NT2/D1 (cell line): ENCODE measurements around the gene NRXN3.

ENCODE experiments used
- DNase-seq: peaks from one replicate; pipeline ENCODE4 v3.0.0-alpha.2; 2011; ENCODE audit warnings: low read depth, low spot score
- H3K27me3 ChIP-seq: 2 replicates; pipeline ENCODE4 v1.6.0; 2011; ENCODE audit warnings: mild to moderate bottlenecking; ENCODE audit not compliant: insufficient read length, insufficient read depth
- H3K36me3 ChIP-seq: 2 replicates; pipeline ENCODE4 v1.6.1; 2011; ENCODE audit warnings: mild to moderate bottlenecking, low read length, mixed read lengths; ENCODE audit not compliant: insufficient read depth, insufficient read length
- H3K4me1 ChIP-seq: 2 replicates; pipeline ENCODE4 v1.5.1; 2011; ENCODE audit not compliant: insufficient read depth, insufficient read length
- H3K4me3 ChIP-seq: 2 replicates; pipeline ENCODE4 v1.5.1; 2011; ENCODE audit warnings: low read depth; ENCODE audit not compliant: insufficient read length
- H3K9ac ChIP-seq: 2 replicates; pipeline ENCODE4 v1.6.0; 2011; ENCODE audit warnings: low read depth; ENCODE audit not compliant: insufficient read length
- H3K9me3 ChIP-seq: 2 replicates; pipeline ENCODE4 v1.5.1; 2011; ENCODE audit warnings: mild to moderate bottlenecking, low read length; ENCODE audit not compliant: insufficient read depth
- SUZ12 ChIP-seq: IDR thresholded peaks from 2 replicates; pipeline ENCODE4 v1.6.1; 2011; ENCODE audit not compliant: insufficient read length, insufficient read depth; ENCODE audit errors: extremely low read depth
- YY1 ChIP-seq: IDR thresholded peaks from 2 replicates; pipeline ENCODE4 v1.6.1; 2011; ENCODE audit not compliant: insufficient read length, insufficient read depth
- ZNF274 ChIP-seq: IDR thresholded peaks from 2 replicates; pipeline ENCODE4 v1.6.1; 2011; ENCODE audit warnings: mild to moderate bottlenecking, low read depth, low read length

NRXN3 gene

GRCh38 chr14:79702197-79702596, 1532.0 kb downstream of the NRXN3 start:
- no peaks in the 10 kb centered on the region for H3K27me3 ChIP-seq
- no peaks in the 10 kb centered on the region for H3K4me1 ChIP-seq
- no peaks in the 10 kb centered on the region for H3K36me3 ChIP-seq
- H3K9ac ChIP-seq, result no peak overlapping the region
- no peak for DNase-seq
- TF ChIP-seq SUZ12 (no peak), ZNF274 (no peak), YY1 (no peak)
- no peak overlapping the region for H3K4me3 ChIP-seq
- no peaks in the 10 kb centered on the region; the same call in 1 of the 2 replicates for H3K9me3 ChIP-seq

- no peak overlapping the region for H3K4me3 ChIP-seq
- no peak for DNase-seq
- no peak for TF ChIP-seq YY1
- H3K9ac ChIP-seq, result no peak overlapping the region
- H3K36me3 ChIP-seq, result no peaks in the 10 kb centered on the region
- no peaks in the 10 kb centered on the region for H3K27me3 ChIP-seq
- H3K9me3 ChIP-seq, result no peaks in the 10 kb centered on the region; the same call in 1 of the 2 replicates
- H3K4me1 ChIP-seq, result no peaks in the 10 kb centered on the region
Measured at GRCh38 chr14:79703209-79703608, 1533.0 kb downstream of the NRXN3 start.

GRCh38 chr14:79704041-79704807, 1534.1 kb downstream of the NRXN3 start:
- Histone ChIP-seq H3K27me3 (no peaks in the 10 kb centered on the region), H3K4me3 (no peak overlapping the region), H3K36me3 (no peaks in the 10 kb centered on the region), H3K4me1 (no peaks in the 10 kb centered on the region), H3K9me3 (no peaks in the 10 kb centered on the region; the same call in 1 of the 2 replicates), H3K9ac (no peak overlapping the region)
- no peak for TF ChIP-seq SUZ12
- DNase-seq, result no peak

GRCh38 chr14:79705126-79705894, 1535.1 kb downstream of the NRXN3 start:
- H3K4me1 ChIP-seq, result no peaks in the 10 kb centered on the region
- H3K4me3 ChIP-seq, result no peak overlapping the region
- H3K9ac ChIP-seq, result no peak overlapping the region
- DNase-seq, result no peak
- no peaks in the 10 kb centered on the region for H3K27me3 ChIP-seq
- H3K9me3 ChIP-seq, result no peaks in the 10 kb centered on the region; the same call in 1 of the 2 replicates
- TF ChIP-seq ZNF274 (no peak), YY1 (no peak), SUZ12 (no peak)
- H3K36me3 ChIP-seq, result no peaks in the 10 kb centered on the region

- no peak for DNase-seq
- H3K4me1 ChIP-seq, result no peaks in the 10 kb centered on the region
- no peak overlapping the region for H3K9ac ChIP-seq
- no peaks in the 10 kb centered on the region for H3K27me3 ChIP-seq
- no peaks in the 10 kb centered on the region for H3K9me3 ChIP-seq
- H3K36me3 ChIP-seq, result no peaks in the 10 kb centered on the region
- no peak overlapping the region for H3K4me3 ChIP-seq
- TF ChIP-seq YY1 (no peak), ZNF274 (no peak), SUZ12 (no peak)
Measured at GRCh38 chr14:79706382-79706781, 1536.2 kb downstream of the NRXN3 start.

GRCh38 chr14:79708426-79709388, 1538.5 kb downstream of the NRXN3 start:
- Histone ChIP-seq H3K4me3 (no peak overlapping the region), H3K4me1 (no peaks in the 10 kb centered on the region), H3K27me3 (no peaks in the 10 kb centered on the region), H3K9ac (no peak overlapping the region), H3K36me3 (no peaks in the 10 kb centered on the region), H3K9me3 (no peaks in the 10 kb centered on the region)
- no peak for DNase-seq
- no peak for TF ChIP-seq ZNF274
- no peak for TF ChIP-seq SUZ12
- TF ChIP-seq YY1, result no peak
